SK-N-SH (cell line): Measurements from ENCODE around the gene HEPACAM. TPM values are rescaled to one million over a fixed set of nuclear protein-coding genes. Genes with fewer than 3 reads are reported as not detected.

Source experiments
- polyA plus RNA-seq, 3 experiments: library from polyadenylated mRNA; depleted of rRNA; stranded (reverse); fragments of >200 nt; gene quantifications; 2 replicates each; pipeline ENCODE4 v1.2.3, GENCODE V29; 2012

Gene HEPACAM
- polyA plus RNA-seq, 1 of the 3 experiments (the other 2 are of a cell fraction), result not detected

Other genes with a start within 250 kb of the HEPACAM start
- gene NRGN, start 196.1 kb downstream of the HEPACAM start, polyA plus RNA-seq (2012; rRNA removed), result 3.1 and 6.8 TPM in 2 replicates
- gene VSIG2, start 183.8 kb downstream of the HEPACAM start, polyA plus RNA-seq (2012; rRNA removed), result 0.06 TPM in 1 of 2 replicates, not detected in the other
- 1.3 and 1.4 TPM in 2 replicates for gene ESAM, start 173.8 kb downstream of the HEPACAM start, polyA plus RNA-seq (2012; rRNA removed)
- gene MSANTD2, start 135.6 kb downstream of the HEPACAM start, polyA plus RNA-seq (2012; rRNA removed), result 6.4 and 8.5 TPM in 2 replicates
- gene ROBO3, start 70.6 kb downstream of the HEPACAM start, polyA plus RNA-seq (2012; rRNA removed), result 59.8 and 61.2 TPM in 2 replicates
- gene ROBO4, start 38.2 kb downstream of the HEPACAM start, polyA plus RNA-seq (2012; rRNA removed), result 0.31 and 0.95 TPM in 2 replicates
- gene HEPN1, start 16.8 kb downstream of the HEPACAM start, polyA plus RNA-seq (2012; rRNA removed), result not detected in 2 replicates
- gene CCDC15, start 18.2 kb upstream of the HEPACAM start, polyA plus RNA-seq (2012; rRNA removed), result 0.69 and 0.91 TPM in 2 replicates
- gene SLC37A2, start 127.3 kb upstream of the HEPACAM start, polyA plus RNA-seq (2012; rRNA removed), result 0.39 and 0.44 TPM in 2 replicates
- 34.8 and 36.2 TPM in 2 replicates for gene TMEM218, start 175.6 kb upstream of the HEPACAM start, polyA plus RNA-seq (2012; rRNA removed)
- gene PKNOX2, start 228.7 kb upstream of the HEPACAM start, polyA plus RNA-seq (2012; rRNA removed), result 0.02 TPM in 1 of 2 replicates, not detected in the other